ENCODE data around the gene RNF113A. TPM values are rescaled to one million over a fixed set of nuclear protein-coding genes. Genes with fewer than 3 reads are reported as not detected.

RNF113A gene
- total RNA-seq, 8 experiments from 2014 or later: 17.3 to 33.8 (median 20.7) TPM

Other genes with a start within 250 kb of the RNF113A start
- gene SEPTIN6, start 178.6 kb downstream of the RNF113A start, total RNA-seq: 10 to 100 TPM; 35.4 to 96.5 (median 68.9) TPM
- 1 to 10 TPM in 3 of 8 experiments, under 1 TPM in 4, not detected in 1; 0.18 to 4.0 (median 0.87) TPM for gene SOWAHD, start 113.1 kb downstream of the RNF113A start, total RNA-seq
- gene RPL39, start 80.1 kb downstream of the RNF113A start, total RNA-seq: 1,000 to 10,000 TPM; 2,348 to 7,389 (median 4,761) TPM
- gene UPF3B, start 18.8 kb downstream of the RNF113A start, total RNA-seq: 10 to 100 TPM; 11.9 to 28.7 (median 16.3) TPM
- 100 to 1,000 TPM; 122 to 196 (median 146) TPM for gene NDUFA1, start 99 bp upstream of the RNF113A start, total RNA-seq
- 10 to 100 TPM in 1 of 8 experiments, under 1 TPM in 1, not detected in 6; 0.16 to 31.4 TPM for gene AKAP14, start 24.2 kb upstream of the RNF113A start, total RNA-seq
- gene NKAP, start 72.0 kb upstream of the RNF113A start, total RNA-seq: 10 to 100 TPM in 3 of 8 experiments, 1 to 10 TPM in 5; 6.9 to 12.7 (median 9.4) TPM
- under 1 TPM in 3 of 8 experiments, not detected in 5; 0.11 to 0.43 (median 0.42) TPM for gene RHOXF2B, start 206.0 kb upstream of the RNF113A start, total RNA-seq
- under 1 TPM in 2 of 8 experiments, not detected in 6; 0.16 to 0.82 TPM for gene RHOXF1, start 244.2 kb upstream of the RNF113A start, total RNA-seq

All from motor neuron (in vitro differentiated cells).